Gastrocnemius medialis (tissue), 4 donors: ENCODE data around the gene ST7. TPM values are rescaled to one million over a fixed set of nuclear protein-coding genes. Genes with fewer than 3 reads are reported as not detected.

Experiments used
- ATAC-seq, 2 donors: fragments of 150-250 bp; one replicate each; pipeline ENCODE4 v1.9.1; 2016
- DNase-seq, 2 donors: peaks; one replicate each; pipeline ENCODE4 v3.0.0-alpha.2; 2019
- H3K27ac ChIP-seq, 4 donors: fragments of 200-600 bp; sonication (generic); 1 replicate in 1 of 4; 2 replicates in 3 of 4; pipeline ENCODE4 v1.5.1; 2016 to 2018; ENCODE audit warnings: mild to moderate bottlenecking in 2 of 4, moderate library complexity in 1 of 4
- H3K27me3 ChIP-seq, 3 donors: fragments of 200-600 bp; sonication (generic) in 2 of 3; 1 replicate in 1 of 3; 2 replicates in 2 of 3; pipeline versions ENCODE4 v1.5.1 to v1.6.0; 2016 to 2019; ENCODE audit warnings: mild to moderate bottlenecking in 1 of 3, moderate library complexity in 1 of 3
- H3K36me3 ChIP-seq, 2 donors: fragments of 200-600 bp; sonication (generic) in 1 of 2; one replicate each; pipeline ENCODE4 v1.5.1; 2017 to 2018
- H3K4me1 ChIP-seq, 2 donors: fragments of 200-600 bp; sonication (generic) in 1 of 2; one replicate each; pipeline ENCODE4 v1.5.1; 2016 to 2017; ENCODE audit warnings: mild to moderate bottlenecking in 2 of 2
- H3K4me3 ChIP-seq, 4 donors: fragments of 200-600 bp; sonication (generic) in 3 of 4; 1 replicate in 1 of 4; 2 replicates in 3 of 4; pipeline ENCODE4 v1.5.1; 2016 to 2019; ENCODE audit warnings: mild to moderate bottlenecking in 2 of 4
- H3K9me3 ChIP-seq, 3 donors: fragments of 200-600 bp; sonication (generic) in 2 of 3; 1 replicate in 1 of 3; 2 replicates in 2 of 3; pipeline ENCODE4 v1.5.1; 2016 to 2019
- POLR2A ChIP-seq, 2 donors: fragments of 450-650 bp; IDR thresholded peaks; one replicate each; pipeline ENCODE4 v1.6.1; 2017; ENCODE audit warnings: antibody characterized with exemption in 2 of 2, mild to moderate bottlenecking in 2 of 2, moderate library complexity in 2 of 2
- in situ Hi-C, 4 donors: fragments of 200-750 bp; cut with MboI; loops; one replicate each; pipeline versions ENCODE4 v1.15.0 to v1.8.0; 2017; ENCODE audit warnings: low sequenced_read_pairs in 4 of 4
- intact Hi-C: fragments of 100-400 bp; cut with DNase I; formaldehyde crosslinking; loops from one replicate; pipeline ENCODE4 v1.15.1; 2023; ENCODE audit warnings: low total_unique reads
- total RNA-seq, 4 donors: library from RNA; depleted of rRNA; stranded (reverse); fragments of >200 nt; gene quantifications; one replicate each; pipeline versions ENCODE4 v1.1.0 to v1.2.3, GENCODE V29; 2016
- TF ChIP-seq, protein P1 (sequence below), 5 experiments: fragments of 450-650 bp in 3 of 5; fragments of 200-600 bp in 2 of 5; sonication (generic) in 2 of 5; IDR thresholded peaks in 4 of 5; conservative IDR thresholded peaks in 1 of 5; 1 replicate in 4 of 5; 2 replicates in 1 of 5; pipeline ENCODE4 v1.5.1; 2016 to 2019; ENCODE audit warnings: antibody characterized with exemption in 5 of 5, mild to moderate bottlenecking in 3 of 5, moderate library complexity in 3 of 5

ST7 gene
- total RNA-seq, 4 donors from 2014 or later = 5.5 to 14.5 (median 11.9) TPM

- Histone ChIP-seq H3K9me3 (no peaks in the 10 kb centered on the region), H3K4me3 (no peak overlapping the region), H3K36me3 (no peaks in the 10 kb centered on the region), H3K4me1 (no peaks in the 10 kb centered on the region), H3K27me3 (no peaks in the 10 kb centered on the region), H3K27ac (no peak overlapping the region)
- in situ Hi-C loops (no loop called here), intact Hi-C loops (no loop called here)
- ATAC-seq = no peak
- no peak for DNase-seq
- TF ChIP-seq, protein P1, sequence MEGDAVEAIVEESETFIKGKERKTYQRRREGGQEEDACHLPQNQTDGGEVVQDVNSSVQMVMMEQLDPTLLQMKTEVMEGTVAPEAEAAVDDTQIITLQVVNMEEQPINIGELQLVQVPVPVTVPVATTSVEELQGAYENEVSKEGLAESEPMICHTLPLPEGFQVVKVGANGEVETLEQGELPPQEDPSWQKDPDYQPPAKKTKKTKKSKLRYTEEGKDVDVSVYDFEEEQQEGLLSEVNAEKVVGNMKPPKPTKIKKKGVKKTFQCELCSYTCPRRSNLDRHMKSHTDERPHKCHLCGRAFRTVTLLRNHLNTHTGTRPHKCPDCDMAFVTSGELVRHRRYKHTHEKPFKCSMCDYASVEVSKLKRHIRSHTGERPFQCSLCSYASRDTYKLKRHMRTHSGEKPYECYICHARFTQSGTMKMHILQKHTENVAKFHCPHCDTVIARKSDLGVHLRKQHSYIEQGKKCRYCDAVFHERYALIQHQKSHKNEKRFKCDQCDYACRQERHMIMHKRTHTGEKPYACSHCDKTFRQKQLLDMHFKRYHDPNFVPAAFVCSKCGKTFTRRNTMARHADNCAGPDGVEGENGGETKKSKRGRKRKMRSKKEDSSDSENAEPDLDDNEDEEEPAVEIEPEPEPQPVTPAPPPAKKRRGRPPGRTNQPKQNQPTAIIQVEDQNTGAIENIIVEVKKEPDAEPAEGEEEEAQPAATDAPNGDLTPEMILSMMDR (IDR thresholded peaks at IDR 0.05 in 4 of 5, conservative IDR thresholded peaks at IDR 0.05 in 1 of 5) = no peak
- TF ChIP-seq POLR2A (IDR thresholded peaks at IDR 0.05) = no peak
These were observed 45.4 kb downstream of the ST7 start for GRCh38 chr7:116998567-116999175.

- Histone ChIP-seq H3K27ac (no peak overlapping the region), H3K9me3 (no peaks in the 10 kb centered on the region), H3K27me3 (no peaks in the 10 kb centered on the region), H3K4me3 (no peak overlapping the region), H3K4me1 (no peaks in the 10 kb centered on the region), H3K36me3 (no peaks in the 10 kb centered on the region)
- intact Hi-C loops (no loop called here), in situ Hi-C loops (no loop called here)
- DNase-seq (no peak), ATAC-seq (no peak)
- no peak for TF ChIP-seq POLR2A (IDR thresholded peaks at IDR 0.05)
- TF ChIP-seq, protein P1 (IDR thresholded peaks at IDR 0.05 in 4 of 5, conservative IDR thresholded peaks at IDR 0.05 in 1 of 5) = no peak
These were observed 46.0 kb downstream of the ST7 start for GRCh38 chr7:116999311-116999710.

GRCh38 chr7:117001283-117001682 is 48.0 kb downstream of the ST7 start:
- no peaks in the 10 kb centered on the region for H3K4me1 ChIP-seq
- no peak for TF ChIP-seq POLR2A (IDR thresholded peaks at IDR 0.05)
- TF ChIP-seq, protein P1 (IDR thresholded peaks at IDR 0.05 in 4 of 5, conservative IDR thresholded peaks at IDR 0.05 in 1 of 5) = no peak
- in situ Hi-C loops = no loop called here
- no peak overlapping the region for H3K27ac ChIP-seq
- intact Hi-C loops = no loop called here
- H3K27me3 ChIP-seq = no peaks in the 10 kb centered on the region
- ATAC-seq (no peak), DNase-seq (no peak)
- H3K9me3 ChIP-seq = no peaks in the 10 kb centered on the region
- no peaks in the 10 kb centered on the region for H3K36me3 ChIP-seq
- no peak overlapping the region for H3K4me3 ChIP-seq

DNA sequence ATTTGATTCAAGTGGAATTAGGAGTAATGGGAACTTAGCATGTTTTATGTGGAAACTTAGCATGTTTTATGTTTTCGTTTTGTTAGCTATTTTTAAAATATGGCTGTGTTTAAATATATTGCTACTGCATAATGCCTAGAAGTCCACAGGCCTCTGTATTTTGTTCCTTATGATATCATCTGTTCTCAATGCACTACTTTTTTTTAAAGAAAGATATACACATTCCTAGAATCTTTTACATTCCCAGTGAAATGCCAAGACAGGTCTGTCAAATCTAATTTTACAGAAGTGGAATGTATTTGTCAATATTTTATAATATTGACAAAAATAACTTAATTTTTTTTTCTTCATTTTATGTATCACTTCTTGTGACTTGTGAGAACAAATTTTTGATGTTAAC is 51.6 kb downstream of the ST7 start:
- H3K27me3 ChIP-seq = no peaks in the 10 kb centered on the region
- H3K27ac ChIP-seq = no peak overlapping the region
- no peaks in the 10 kb centered on the region for H3K9me3 ChIP-seq
- no peak for TF ChIP-seq POLR2A (IDR thresholded peaks at IDR 0.05)
- TF ChIP-seq, protein P1 (IDR thresholded peaks at IDR 0.05 in 4 of 5, conservative IDR thresholded peaks at IDR 0.05 in 1 of 5) = no peak
- no peaks in the 10 kb centered on the region for H3K4me1 ChIP-seq
- no peak overlapping the region for H3K4me3 ChIP-seq
- in situ Hi-C loops = no loop called here
- ATAC-seq (no peak), DNase-seq (no peak)
- intact Hi-C loops = no loop called here
- no peaks in the 10 kb centered on the region for H3K36me3 ChIP-seq

- no peaks in the 10 kb centered on the region for H3K36me3 ChIP-seq
- no peaks in the 10 kb centered on the region for H3K9me3 ChIP-seq
- H3K27ac ChIP-seq = no peak overlapping the region
- DNase-seq = no peak
- in situ Hi-C loops (no loop called here), intact Hi-C loops (no loop called here)
- H3K4me1 ChIP-seq = no peaks in the 10 kb centered on the region
- no peak for TF ChIP-seq POLR2A (IDR thresholded peaks at IDR 0.05)
- TF ChIP-seq, protein P1 (IDR thresholded peaks at IDR 0.05 in 4 of 5, conservative IDR thresholded peaks at IDR 0.05 in 1 of 5) = no peak
- ATAC-seq = no peak
- no peak overlapping the region for H3K4me3 ChIP-seq
- no peaks in the 10 kb centered on the region for H3K27me3 ChIP-seq
These were observed 52.1 kb downstream of the ST7 start for GRCh38 chr7:117005449-117005848.
